Uterus (tissue), 2 donors: ENCODE results near the gene RGL4.

ENCODE experiments used
- CTCF ChIP-seq, 4 experiments: fragments of 200-600 bp in 2 of 4; fragments of 450-650 bp in 2 of 4; sonication (generic) in 2 of 4; IDR thresholded peaks; one replicate each; pipeline ENCODE4 v1.5.1; 2016 to 2019; ENCODE audit warnings: antibody characterized with exemption in 4 of 4, mild to moderate bottlenecking in 2 of 4, moderate library complexity in 1 of 4
- POLR2A ChIP-seq, 2 donors: fragments of 450-650 bp; IDR thresholded peaks; one replicate each; pipeline ENCODE4 v1.6.1; 2016; ENCODE audit warnings: antibody characterized with exemption in 2 of 2, mild to moderate bottlenecking in 1 of 2, moderate library complexity in 1 of 2

GRCh38 chr22:23693979-23694680 lies 3.3 kb downstream of the RGL4 start:
- no peak for TF ChIP-seq POLR2A (IDR thresholded peaks at IDR 0.05)
- TF ChIP-seq CTCF (IDR thresholded peaks at IDR 0.05): no peak
